GM20431 (cell line): Measurements from ENCODE around the gene PLEK.
"Not testable (repeated sequence)": the region's sequence is repeated elsewhere in the genome, so short reads cannot be mapped to it uniquely, and the experiment has no call there.

ENCODE experiments used
- in situ Hi-C: fragments of 300-500 bp; cut with MseI, MboI; formaldehyde crosslinking; loops from one replicate; pipeline ENCODE4 v1.15.0; 2020; ENCODE audit warnings: low sequenced_read_pairs; ENCODE audit not compliant: unreplicated experiment

Gene PLEK

DNA sequence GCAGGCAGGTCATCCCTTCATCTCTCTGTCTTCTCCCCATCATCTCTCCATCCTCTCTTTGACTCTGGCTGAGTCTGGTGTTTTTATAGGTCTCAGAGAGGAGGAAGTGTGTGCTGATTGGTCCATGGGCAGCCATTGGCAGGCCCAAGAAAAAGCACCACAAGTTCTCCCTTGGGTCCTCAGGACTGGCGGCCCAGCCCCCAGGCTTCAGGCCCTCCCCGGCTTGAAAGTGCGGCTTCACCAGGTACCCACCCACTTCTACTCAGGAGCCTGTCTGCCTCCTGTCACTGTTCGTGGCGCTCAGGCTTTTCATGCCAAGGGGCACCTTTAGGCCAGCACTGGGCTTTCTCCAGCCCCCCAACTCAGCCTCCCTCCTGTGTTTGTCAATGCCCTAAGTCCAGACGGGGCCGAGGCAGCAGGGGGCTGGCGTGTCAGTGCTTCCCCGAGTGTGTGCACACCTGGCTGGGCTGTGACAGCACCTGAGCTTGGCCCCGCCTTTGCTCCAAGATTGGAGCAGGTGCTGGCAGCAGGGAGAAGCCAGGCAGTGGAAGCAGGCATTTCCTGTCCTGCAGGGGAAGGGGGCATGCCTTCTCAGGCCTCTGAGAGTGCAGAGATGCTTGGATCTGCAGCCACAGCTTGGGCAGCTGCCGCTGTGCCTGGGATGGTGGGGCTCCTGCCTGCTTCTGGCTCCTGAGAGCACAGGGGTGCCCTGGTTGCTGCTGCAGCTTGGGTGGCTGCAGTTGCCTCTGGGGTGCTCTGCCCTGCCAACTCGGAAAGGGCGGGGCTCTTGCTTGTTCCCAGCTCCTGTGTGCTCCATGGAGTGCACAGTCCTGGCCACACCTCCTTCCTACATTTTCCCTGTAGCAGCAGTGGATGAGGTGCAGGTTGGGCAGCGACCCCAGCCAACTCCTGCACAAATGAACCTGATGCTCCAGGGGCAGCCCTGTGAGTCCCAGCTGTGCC lies 67.9 kb downstream of the PLEK start:
- in situ Hi-C loops, result no loop called here

DNA sequence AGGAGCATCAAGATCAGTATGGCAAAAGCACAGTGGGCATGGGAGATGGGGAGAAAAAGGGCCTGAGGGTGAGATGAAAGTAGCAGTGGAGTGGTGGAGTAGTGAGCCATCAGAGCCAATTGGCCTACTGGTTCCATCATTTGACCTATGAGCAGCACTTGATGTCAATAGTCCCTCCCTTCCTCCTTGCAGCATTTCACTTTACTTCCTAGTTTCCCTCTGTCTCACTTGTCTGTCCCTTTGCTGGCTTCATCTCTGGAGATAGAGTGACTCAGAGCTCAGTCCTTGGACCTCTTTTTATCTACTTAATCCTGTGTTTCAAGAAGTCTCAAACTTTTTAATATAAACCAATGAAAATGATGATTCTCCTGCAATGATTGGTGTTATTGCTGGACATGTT lies 69.9 kb downstream of the PLEK start:
- in situ Hi-C loops, result no loop called here

DNA sequence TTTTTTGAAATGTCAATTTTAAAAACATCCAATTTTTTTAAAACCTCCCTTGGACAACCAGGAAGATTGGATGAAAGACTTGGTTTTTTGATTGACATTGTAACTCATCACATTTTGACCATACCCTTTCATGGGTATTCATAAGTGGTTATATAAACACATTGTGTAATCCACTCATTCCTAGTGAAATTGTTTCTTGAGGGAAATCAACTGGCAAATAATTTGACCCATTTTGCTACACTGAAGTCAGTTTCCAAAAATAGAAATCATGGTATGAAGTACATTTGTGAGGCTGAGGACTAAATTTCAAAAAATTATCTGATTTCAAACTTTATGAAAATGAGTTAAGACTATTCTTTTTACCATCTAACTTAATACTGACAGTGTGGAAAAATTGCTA lies 70.5 kb downstream of the PLEK start:
- in situ Hi-C loops, result no loop called here

- in situ Hi-C loops, result no loop called here
These were observed 71.2 kb downstream of the PLEK start for GRCh38 chr2:68436270-68436669.

GRCh38 chr2:68438455-68439303 lies 73.6 kb downstream of the PLEK start:
- in situ Hi-C loops, result no loop called here

DNA sequence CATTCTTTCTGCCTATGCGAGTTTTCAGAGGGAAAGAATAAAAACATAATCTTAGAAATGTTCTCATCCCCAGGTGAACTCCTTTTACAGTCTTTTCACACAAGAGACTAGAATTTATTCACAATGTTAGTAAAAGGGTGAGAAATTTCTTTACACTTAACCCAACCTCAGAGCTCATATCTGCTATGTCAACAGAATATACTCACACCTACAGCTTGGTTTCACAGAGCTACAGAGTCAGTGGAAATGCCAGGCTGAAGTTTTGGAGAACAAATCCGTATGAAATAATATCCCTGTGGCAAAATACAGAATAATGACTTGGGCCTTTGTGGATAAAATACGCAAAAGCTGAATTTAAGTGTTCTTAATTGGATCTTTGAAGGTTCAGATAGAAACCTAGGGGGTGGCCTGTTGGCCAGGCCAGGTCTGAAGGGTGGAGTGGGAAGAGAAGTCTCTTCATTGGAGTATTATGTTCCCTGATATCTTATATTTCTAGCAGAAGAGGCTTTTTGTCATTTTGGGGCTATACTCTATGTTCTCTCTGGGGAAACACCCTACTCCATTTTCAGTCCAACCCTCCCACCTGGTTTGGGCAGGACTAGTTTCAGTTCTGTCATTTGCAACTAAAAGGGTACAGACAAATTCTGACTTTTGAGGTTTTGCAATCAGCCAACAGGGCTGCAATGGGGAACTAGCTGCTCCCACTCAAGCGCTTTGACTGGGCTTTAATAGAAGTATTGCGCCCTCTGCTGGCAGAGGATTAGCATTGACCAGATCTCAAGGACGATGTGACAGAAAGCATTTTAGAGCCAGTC lies 76.3 kb downstream of the PLEK start:
- in situ Hi-C loops, result no loop called here

GRCh38 chr2:68441994-68442322 lies 76.9 kb downstream of the PLEK start:
- in situ Hi-C loops, result no loop called here

GRCh38 chr2:68446425-68446824 lies 81.3 kb downstream of the PLEK start:
- in situ Hi-C loops, result not testable (repeated sequence)
